HK-2 (cell line): ENCODE data around the gene TRPM7.
"Not testable (repeated sequence)": the region's sequence is repeated elsewhere in the genome, so short reads cannot be mapped to it uniquely, and the experiment has no call there.

ENCODE experiments used
- DNase-seq: peaks from one replicate; pipeline ENCODE4 v3.0.0-alpha.2; 2018; ENCODE audit not compliant: unreplicated experiment

TRPM7 gene

DNA sequence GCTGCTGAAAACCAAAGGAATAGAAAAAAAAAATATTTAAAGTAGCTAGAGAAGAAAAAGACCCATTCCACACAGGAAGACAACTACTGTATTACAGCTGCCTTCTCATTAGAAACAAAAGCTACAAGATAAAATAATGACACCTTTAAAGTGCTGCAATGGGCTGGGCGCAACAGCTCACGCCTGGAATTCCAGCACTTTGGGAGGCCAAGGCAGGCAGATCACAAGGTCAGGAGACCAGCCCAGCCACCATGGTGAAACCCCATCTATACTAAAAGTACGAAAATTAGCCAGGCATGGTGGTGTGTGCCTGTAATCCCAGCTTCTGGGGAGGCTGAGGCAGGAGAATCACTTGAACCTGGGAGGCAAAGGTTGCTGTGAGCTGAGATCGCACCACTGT, 31.0 kb downstream of the TRPM7 start:
- no peak for DNase-seq

DNA sequence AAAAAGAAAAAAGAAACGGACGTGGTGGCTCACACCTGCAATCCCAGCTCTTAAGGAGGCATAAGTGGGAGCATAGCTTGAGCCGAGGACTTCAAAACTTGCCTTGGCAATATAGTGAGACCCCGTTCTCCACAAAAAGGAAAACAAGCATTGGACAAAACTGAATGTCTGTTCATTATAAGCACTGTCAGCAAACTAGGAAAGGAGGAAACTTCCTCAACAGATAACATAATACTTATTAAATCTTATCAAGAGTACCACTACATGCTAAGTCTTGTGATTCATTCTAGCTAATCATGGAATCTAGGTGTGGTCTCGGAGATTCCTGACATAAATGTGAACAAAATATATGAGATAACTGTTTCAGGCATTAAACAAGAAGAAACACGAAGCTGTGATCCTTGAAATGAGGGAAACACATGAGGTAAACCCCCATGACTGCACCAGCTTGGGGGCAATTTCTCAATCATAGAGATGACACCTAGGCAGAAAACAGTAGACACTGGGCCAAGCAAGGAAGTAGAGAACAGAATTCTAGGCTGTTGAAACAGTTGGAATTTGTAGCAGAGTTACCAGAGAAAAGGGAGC, 33.3 kb downstream of the TRPM7 start:
- no peak for DNase-seq

DNA sequence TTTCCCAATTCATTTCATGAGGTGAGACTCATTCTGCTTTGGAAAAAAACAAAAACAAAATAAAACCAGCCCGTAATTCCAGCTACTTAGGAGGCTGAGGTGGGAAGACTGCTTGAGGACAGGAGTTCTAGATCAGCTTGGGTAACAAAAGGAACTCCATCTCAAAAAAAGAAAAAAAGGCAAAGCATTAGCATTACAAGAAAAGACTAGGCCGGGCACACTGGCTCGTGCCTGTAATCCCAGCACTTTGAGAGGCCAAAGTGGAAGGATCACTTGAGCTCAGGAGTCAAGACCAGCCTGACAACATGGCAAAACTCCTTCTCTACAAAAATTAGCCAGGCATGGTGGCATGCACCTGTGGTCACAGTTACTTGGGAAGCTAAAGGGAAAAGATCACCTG, 33.9 kb downstream of the TRPM7 start:
- DNase-seq: no peak

DNA sequence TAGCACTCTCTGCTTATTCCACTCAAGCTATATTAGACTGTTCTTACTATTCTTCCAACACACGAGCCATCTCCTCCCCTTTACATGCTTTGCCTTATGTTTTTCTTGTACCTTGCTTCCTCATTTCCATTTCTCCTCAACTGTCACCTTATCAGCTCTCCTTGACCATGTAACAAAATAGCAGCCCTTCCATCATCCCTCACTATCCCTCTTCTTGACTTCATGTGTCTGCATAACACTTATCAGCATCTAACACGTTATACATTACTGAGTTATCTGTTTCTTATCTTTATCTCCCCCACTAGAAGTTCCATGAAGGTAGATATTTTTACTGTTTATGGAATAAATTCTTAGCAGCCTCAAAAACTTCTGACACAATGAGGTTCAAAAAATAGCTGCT, 45.3 kb downstream of the TRPM7 start:
- no peak for DNase-seq

DNA sequence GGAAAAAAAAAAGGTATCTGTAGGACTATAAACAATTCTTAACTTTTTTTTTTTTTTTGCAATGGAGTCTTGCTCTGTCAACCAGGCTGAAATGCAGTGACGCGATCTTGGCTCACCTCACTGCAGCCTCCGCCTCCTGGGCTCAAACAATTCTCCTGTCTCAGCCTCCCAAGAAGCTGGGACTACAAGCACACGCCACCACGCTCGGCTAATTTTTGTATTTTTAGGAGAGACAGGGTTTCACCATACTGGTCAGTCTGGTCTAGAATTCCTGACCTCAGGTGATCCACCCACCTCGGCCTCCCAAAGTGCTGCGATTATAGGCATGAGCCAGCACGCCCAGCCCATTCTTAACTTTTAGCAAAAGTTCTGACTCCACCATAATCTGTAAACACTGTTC, 50.5 kb downstream of the TRPM7 start:
- no peak for DNase-seq

DNA sequence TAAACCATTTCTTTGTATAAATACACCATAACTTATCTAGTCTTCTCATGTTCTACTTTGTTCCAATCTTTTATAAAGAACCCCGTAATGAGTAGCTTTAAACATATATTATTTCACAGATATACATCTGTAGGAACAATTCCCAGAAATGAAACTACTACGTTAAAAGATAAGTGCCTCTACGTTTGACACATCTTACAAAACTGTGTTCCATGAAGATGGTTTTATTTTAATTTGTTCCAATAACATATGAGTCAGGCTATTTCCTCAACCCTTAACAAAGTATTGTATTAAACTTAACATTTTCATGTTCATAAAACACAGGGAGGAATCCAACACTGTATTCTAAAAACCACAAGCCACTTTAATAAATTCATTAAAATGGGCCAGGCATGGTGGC, 52.9 kb downstream of the TRPM7 start:
- no peak for DNase-seq

DNA sequence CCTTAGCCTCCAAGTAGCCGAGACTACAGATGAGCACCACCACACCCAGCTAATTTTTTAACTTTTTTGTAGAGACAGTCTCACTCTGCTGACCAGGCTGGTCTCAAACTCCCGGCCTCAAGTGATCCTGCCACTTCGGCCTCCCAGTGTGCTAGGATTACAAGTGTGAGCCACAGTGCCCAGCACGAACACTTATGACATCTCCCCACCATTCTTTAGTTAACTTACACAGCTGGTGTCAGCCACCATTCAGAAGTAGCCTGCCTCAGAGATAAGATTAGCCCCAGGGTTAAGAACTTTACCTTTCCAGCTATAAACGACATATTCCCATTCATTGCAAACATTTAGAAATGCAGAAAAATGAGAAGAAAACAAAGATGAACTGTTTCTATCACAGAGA, 58.2 kb downstream of the TRPM7 start:
- DNase-seq: no peak

DNA sequence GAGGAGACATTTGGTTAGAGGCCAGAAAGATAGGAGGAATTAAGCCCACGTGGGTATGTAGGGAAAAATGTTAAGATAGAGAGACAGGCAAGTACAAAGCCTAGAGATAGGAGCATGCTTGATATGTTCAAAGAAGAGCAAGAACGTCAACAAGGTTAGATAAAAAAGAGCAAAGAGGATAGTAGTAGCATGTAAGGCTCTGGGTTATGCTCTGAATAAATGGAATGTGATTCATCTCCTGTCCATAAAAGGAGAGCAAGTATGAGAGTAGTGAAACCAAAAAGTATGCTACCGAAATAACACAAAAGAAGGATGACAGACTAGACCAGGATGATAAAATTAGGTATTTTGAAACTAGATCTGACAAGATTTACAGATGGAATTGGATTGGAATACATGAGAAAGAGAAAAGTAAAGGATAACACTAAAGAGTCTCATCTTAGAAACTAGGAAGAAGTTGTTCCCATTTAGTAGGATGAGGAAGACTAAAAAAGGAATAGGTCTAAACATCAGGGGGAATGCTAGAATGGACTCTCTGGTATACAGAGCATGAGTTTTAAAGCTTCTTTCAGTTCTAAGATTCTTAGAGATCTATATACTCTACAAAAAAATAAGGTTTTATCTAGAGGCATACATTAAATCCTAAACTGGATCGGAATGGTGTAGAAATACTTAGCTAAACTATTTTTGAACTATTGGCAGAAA, 59.1 kb downstream of the TRPM7 start:
- DNase-seq: no peak

DNA sequence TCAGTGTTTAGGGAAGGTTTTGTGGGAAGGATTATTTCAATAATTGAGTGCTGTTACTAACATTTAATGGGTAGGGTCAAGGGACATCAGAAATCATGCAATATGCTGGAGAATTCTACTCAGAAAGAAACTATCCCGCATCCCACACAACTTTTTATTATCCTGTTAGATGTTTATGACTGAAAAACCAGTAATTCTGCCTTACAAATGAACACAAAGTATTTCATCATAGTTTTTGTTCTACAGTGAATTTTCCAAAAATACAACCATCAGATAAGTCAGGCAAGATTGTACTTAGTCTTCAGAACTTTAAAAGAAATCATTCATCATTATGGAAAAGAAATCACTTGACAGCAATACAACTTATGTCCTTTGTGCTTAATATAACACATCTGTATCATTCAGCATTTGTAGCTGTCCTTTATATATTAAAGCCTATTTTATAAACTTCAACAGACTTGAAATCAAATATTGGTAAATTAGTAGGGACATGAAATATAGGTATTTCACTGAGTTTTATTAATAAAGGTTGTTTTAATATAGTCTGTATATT, 61.9 kb downstream of the TRPM7 start:
- DNase-seq: no peak

DNA sequence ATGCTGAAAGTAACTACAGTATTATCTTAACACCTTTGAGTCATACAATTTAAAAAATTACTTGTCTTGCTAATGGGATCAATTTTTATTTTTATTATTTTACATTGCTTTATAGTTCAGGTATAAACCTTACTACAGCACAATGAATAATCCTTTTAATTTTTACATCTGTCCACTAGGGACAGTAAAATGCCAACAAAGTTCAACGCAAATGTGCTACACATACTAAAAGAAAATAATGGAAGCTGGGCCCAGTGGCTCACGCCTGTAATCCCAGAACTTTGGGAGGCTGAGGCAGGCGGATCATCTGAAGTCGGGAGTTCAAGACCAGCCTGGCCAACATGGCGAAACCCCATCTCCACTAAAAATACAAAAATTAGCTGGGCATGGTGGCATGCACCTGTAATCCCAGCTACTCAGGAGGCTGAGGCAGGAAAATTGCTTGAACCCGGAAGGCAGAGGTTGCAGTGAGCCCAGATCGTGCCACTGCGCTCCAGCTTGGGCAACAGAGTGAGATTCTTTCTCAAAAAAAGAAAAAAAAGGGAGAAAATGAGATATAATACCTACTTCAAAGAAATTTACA, 64.1 kb downstream of the TRPM7 start:
- DNase-seq: not testable (repeated sequence)

DNA sequence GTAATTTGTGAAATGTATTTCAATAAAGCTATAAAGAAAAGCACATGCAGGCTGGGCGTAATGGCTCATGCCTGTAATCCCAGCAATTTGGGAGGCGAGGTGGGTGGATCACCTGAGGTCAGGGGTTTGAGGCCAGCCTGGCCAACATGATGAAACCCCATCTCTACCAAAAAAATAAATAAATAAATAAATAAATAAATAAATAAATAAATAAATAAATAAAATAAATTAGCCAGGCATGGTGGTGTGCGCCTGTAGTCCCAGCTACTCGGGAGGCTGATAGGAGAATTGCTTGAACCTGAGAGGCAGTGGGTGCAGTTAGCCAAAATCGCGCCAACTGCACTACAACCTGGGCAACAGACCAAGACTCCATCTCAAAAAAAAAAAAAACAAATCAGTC, 69.6 kb downstream of the TRPM7 start:
- not testable (repeated sequence) for DNase-seq

DNA sequence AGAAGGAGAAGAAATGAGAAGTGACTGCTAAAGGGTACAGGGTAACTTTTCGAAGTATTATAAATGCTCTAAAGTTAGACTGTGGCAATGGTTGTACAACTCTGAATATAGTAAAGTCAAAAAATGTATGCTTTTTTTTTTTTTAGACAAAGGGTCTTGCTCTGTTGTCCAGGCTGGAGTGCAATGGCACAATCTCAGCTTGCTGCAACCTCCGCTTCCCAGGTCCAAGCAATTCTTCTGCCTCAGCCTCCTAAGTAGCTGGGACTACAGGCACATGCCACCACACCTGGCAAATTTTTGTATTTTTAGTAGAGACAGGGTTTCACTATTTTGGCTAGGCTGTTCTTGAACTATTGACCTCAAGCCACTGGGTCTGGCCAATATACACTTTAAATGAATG, 70.0 kb downstream of the TRPM7 start:
- DNase-seq: not testable (repeated sequence)

DNA sequence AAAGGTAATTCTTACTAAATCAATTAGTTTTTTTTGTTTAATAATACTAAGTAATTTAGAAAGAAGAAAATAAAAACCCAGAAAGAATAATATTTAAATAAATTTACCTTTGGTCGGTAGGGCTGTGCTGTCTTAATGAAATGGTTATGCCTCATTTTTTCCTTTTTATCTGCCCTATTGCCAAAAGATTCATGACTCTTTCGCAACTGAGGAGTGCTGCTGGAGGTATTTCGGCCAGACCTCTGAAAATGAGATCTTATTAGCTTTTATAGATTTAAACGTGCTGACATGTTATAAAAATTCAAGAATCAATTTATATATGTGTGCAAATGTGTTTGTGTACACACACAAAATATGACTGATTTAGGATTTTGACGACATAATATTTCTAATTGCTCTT, 73.0 kb downstream of the TRPM7 start:
- no peak for DNase-seq

DNA sequence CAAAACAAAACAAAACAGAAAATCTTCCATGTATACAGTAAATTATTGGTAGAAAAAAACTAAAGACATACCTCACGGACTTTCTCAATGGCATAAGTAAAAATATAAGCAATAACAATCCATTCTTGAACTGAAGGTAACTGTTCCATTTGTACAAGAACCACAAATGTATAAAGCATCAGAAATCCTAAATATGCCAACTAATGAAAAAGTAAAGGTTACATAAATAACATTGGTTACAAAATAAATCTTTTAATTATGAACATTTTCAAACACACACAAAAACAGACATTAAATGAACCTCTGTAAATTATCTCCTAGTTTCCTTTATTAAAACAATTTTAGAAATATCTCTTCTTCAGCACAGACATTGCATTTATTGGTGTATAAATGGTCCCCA, 79.5 kb downstream of the TRPM7 start:
- DNase-seq: no peak

DNA sequence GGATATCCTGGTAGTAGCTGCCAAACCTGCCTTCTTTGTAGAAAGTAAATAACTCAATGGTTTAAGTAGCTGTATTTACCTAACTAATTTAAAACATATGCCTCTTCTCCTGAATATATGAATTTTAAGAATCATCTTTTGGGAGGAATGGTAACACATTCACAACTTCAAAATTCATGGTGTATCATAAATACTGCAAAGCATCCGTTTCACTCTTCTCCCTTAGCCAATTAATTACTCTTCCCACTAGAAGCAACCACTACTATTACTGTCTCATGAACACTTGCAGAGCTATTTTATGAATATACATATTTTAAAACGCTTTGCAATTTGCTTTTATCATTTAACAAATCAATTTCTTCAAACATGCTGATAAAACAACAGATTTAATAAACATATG, 81.1 kb downstream of the TRPM7 start:
- DNase-seq: no peak

DNA sequence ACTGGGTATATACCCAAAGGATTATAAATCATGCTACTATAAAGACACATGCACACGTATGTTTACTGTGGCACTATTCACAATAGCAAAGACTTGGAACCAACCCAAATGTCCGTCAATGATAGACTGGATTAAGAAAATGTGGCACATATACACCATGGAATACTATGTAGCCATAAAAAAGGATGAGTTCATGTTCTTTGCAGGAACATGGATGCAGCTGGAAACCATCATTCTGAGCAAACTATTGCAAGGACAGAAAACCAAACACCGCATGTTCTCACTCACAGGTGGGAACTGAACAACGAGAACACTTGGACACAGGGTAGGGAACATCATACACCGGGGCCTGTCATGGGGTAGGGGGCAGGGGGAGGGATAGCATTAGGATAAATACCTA, 84.6 kb downstream of the TRPM7 start:
- not testable (repeated sequence) for DNase-seq

DNA sequence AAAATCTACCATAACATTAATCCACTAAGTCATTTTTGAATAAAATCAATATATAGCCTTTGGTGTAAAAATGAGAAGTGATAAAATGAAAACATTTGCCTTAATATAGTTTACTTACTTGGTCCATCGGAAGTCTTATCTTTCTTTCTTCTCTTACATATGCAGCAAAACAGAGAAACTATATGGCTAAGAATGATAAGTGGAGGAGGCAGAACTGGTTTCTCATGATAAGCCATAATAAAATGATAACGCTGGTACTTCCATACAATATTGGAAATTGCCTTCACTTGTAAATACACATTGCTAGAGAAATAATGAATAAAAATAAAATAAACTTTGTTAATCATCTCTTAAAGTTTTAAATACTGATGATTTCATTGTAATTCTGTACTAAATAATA, 92.3 kb downstream of the TRPM7 start:
- DNase-seq: no peak

DNA sequence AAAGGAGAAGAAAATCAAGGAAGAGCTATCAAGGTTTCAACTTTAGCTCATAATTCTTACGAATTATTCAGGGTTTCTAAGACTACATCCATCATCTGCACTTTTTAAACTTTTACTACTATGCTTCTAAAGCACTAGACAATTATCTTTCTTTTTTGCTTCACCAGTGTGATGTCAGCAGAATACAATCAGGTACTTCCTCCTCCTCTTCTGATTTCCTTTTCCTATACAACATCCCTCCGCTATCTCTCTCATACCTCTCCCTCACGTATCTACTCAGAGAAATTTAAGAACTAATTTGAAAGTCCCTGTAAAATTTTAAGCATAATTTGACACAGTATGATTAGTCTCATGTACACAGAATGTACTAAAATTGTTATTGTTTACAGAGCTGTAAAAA, 92.8 kb downstream of the TRPM7 start:
- no peak for DNase-seq

DNA sequence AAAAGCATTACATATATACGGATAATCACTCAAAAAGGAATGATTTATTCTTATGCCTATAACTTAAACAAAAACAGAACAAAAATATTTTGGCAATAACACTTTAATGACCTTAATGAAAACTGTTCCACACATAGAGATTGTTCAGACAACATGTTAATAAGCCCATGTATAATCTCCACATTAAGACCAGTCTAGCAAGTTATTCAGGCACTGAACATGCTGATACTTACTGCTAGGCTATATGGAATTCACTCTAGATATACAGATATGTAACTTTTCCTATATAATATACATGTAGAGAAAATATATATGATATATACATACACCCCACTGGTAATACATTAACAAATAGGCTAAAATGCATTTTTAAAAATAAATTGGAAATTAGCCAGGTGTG, 96.3 kb downstream of the TRPM7 start:
- no peak for DNase-seq

DNA sequence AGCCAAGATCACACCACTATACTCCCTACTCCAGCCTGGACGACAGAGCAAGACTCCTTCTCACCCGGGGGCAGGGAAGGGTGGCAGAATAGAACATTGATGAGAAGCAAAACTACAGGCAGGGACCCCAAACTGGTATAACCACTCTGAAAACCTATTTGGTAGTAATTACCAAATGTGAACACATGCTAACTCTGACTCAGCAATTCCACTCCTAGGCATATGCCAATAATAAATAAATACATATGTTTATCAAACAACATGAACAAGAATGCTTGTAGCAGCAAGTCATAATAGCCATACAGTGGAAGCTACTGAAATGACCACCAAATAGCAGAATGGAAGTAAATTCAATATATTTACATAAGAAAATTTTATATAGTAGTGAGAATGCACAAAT, 109.1 kb downstream of the TRPM7 start:
- no peak for DNase-seq

DNA sequence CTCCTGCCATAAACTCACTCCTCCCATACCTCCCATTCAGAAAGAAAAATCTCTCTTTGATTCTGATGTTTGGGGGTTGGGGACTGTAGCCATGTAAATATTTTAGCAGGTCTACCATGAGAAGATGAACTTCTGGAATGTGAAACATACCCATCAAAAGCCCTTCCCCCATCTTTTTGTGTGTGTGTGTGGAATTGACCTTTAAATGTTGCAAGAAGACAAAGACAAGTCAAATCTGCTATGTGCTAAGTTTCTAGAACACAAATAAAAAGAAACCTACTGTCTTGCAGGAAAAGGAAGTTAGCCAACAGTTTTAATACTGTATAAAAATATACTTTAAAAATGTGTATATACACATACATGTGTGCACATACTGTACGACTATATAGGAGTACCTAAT, 110.4 kb downstream of the TRPM7 start:
- DNase-seq: no peak

DNA sequence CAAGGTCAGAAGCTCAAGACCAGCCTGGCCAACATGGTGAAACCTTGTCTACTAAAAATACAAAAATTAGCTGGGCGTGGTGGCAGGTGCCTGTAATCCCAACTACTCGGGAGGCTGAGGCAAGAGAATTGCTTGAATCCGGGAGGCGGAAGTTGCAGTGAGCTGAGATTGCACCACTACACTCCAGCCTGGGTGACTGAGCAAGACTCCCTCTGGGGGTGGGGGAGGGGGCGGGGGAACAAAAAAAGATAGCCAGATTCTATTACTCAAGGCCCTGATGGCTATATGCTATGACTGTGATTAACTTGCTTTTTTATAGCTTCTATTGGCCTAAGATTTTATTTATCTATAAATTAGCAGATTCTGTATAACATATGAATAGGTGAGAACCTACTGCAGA, 112.8 kb downstream of the TRPM7 start:
- DNase-seq: not testable (repeated sequence)

DNA sequence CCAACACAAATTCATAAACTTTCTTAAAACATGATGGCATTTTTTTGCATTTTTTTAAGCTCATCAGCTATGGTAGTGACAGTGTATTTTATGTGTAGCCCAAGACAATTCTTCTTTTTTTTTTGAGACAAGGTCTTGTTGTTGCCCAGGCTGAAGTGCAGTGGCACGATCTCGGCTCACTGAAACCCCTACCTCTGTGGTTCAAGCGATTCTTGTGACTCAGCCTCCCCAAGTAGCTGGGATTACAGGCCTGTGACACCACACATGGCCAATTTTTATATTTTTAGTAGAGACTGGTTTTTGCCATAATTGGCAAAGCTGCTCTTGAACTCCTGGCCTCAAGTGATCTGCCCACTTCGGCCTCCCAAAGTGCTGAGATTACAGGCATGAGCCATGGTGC, 122.8 kb downstream of the TRPM7 start:
- DNase-seq: no peak
